Neural cell (in vitro differentiated cells): ENCODE measurements around the gene NEK4. TPM values are rescaled to one million over a fixed set of nuclear protein-coding genes. Genes with fewer than 3 reads are reported as not detected.

ENCODE experiments used
- H2AFZ ChIP-seq: fragments of 200-600, 300-800 bp; sonication (generic), shearing (Covaris generic); 2 replicates; pipeline ENCODE4 v1.6.0; 2014; ENCODE audit warnings: low read depth, mild to moderate bottlenecking, antibody characterized with exemption, low read length, moderate library complexity
- H3F3A ChIP-seq: fragments of 200-600 bp; shearing (Covaris generic); 2 replicates; pipeline ENCODE4 v1.6.1; 2016; ENCODE audit warnings: mild to moderate bottlenecking, moderate library complexity, mixed read lengths, antibody characterized with exemption, low read length; ENCODE audit not compliant: insufficient read depth, poor library complexity, severe bottlenecking
- H3K27ac ChIP-seq: fragments of 200-600, 300-800 bp; sonication (generic), shearing (Covaris generic); 2 replicates; pipeline ENCODE4 v1.5.1; 2014; ENCODE audit warnings: mild to moderate bottlenecking, low read length, moderate library complexity
- H3K27me3 ChIP-seq: fragments of 300-800, 200-600 bp; sonication (generic), shearing (Covaris generic); 2 replicates; pipeline ENCODE4 v1.6.0; 2014; ENCODE audit warnings: mild to moderate bottlenecking, low read depth, low read length, moderate library complexity; ENCODE audit not compliant: insufficient read depth
- H3K36me3 ChIP-seq: fragments of 300-800, 200-600 bp; sonication (generic), shearing (Covaris generic); 2 replicates; pipeline ENCODE4 v1.5.1; 2014; ENCODE audit warnings: mild to moderate bottlenecking, antibody characterized with exemption, low read length, moderate library complexity; ENCODE audit not compliant: insufficient read depth
- H3K4me2 ChIP-seq: fragments of 300-800, 200-600 bp; sonication (generic), shearing (Covaris generic); 2 replicates; pipeline ENCODE4 v1.6.0; 2014; ENCODE audit warnings: mild to moderate bottlenecking, low read length
- H3K4me3 ChIP-seq: fragments of 300-800, 200-600 bp; sonication (generic), shearing (Covaris generic); 2 replicates; pipeline ENCODE4 v1.5.1; 2014; ENCODE audit warnings: mild to moderate bottlenecking, low read length, moderate library complexity
- H3K79me2 ChIP-seq: fragments of 200-600 bp; shearing (Covaris generic); replicated peaks from 2 replicates; pipeline ENCODE4 v1.6.0; 2014; ENCODE audit warnings: mild to moderate bottlenecking, low read length, moderate library complexity; ENCODE audit not compliant: insufficient read depth
- H3K9ac ChIP-seq: fragments of 300-800, 200-600 bp; sonication (generic), shearing (Covaris generic); 2 replicates; pipeline ENCODE4 v1.6.1; 2016; ENCODE audit warnings: mild to moderate bottlenecking, low read length, mixed read lengths
- H3K9me2 ChIP-seq: fragments of 200-600 bp; shearing (Covaris generic); 2 replicates; pipeline ENCODE4 v1.6.1; 2016; ENCODE audit warnings: mild to moderate bottlenecking, low read length, mixed read lengths; ENCODE audit not compliant: insufficient read depth
- H3K9me3 ChIP-seq: fragments of 200-600, 300-800 bp; sonication (generic), shearing (Covaris generic); 2 replicates; pipeline ENCODE4 v1.6.1; 2016; ENCODE audit warnings: mild to moderate bottlenecking, mixed run types, low read length, moderate library complexity, mixed read lengths
- H4K20me1 ChIP-seq: fragments of 200-600 bp; shearing (Covaris generic); 2 replicates; pipeline ENCODE4 v1.6.1; 2016; ENCODE audit warnings: mild to moderate bottlenecking, mixed run types; ENCODE audit not compliant: insufficient read depth
- EP300 ChIP-seq: fragments of 450-650 bp; conservative IDR thresholded peaks from 2 replicates; pipeline ENCODE4 v1.6.1; 2014; ENCODE audit warnings: antibody characterized with exemption, mild to moderate bottlenecking, moderate library complexity; ENCODE audit not compliant: poor library complexity, severe bottlenecking
- EZH2 ChIP-seq: fragments of 200-600, 300-800 bp; shearing (Covaris generic), sonication (generic); IDR thresholded peaks from 2 replicates; pipeline ENCODE4 v1.6.1; 2014; ENCODE audit warnings: antibody characterized with exemption, low read length, borderline replicate concordance, mild to moderate bottlenecking; ENCODE audit not compliant: insufficient read depth, poor library complexity, severe bottlenecking
- MXI1 ChIP-seq: fragments of 450-650 bp; conservative IDR thresholded peaks from 2 replicates; pipeline ENCODE4 v1.6.1; 2014; ENCODE audit warnings: antibody characterized with exemption, mild to moderate bottlenecking; ENCODE audit not compliant: poor library complexity, severe bottlenecking
- POLR2AphosphoS5 ChIP-seq: IDR thresholded peaks from 2 replicates; pipeline ENCODE4 v1.6.1; 2012
- RAD21 ChIP-seq: fragments of 450-650 bp; conservative IDR thresholded peaks from 2 replicates; pipeline ENCODE4 v1.6.1; 2014; ENCODE audit warnings: antibody characterized with exemption, mild to moderate bottlenecking, moderate library complexity
- SMC3 ChIP-seq: fragments of 450-650 bp; conservative IDR thresholded peaks from 2 replicates; pipeline ENCODE4 v1.6.1; 2014; ENCODE audit warnings: antibody characterized with exemption, mild to moderate bottlenecking, moderate library complexity; ENCODE audit not compliant: poor library complexity
- TAF1 ChIP-seq: IDR thresholded peaks from 2 replicates; pipeline ENCODE4 v1.6.1; 2012; ENCODE audit warnings: low read depth
- polyA plus RNA-seq: library from polyadenylated mRNA; depleted of rRNA; stranded (reverse); fragments of >200 nt; gene quantifications from 2 replicates; pipeline ENCODE4 v1.2.3, GENCODE V29; 2014
- TF ChIP-seq, protein P1 (sequence below): IDR thresholded peaks from 2 replicates; pipeline ENCODE4 v1.6.1; 2012; ENCODE audit warnings: borderline replicate concordance
- TF ChIP-seq, protein P2 (sequence below): fragments of 450-650 bp; IDR thresholded peaks from 2 replicates; pipeline ENCODE4 v1.5.1; 2014; ENCODE audit warnings: antibody characterized with exemption, mild to moderate bottlenecking, moderate library complexity; ENCODE audit not compliant: poor library complexity, severe bottlenecking

The NEK4 gene
- polyA plus RNA-seq, 1 donor from 2014 or later = 45.6 TPM

DNA sequence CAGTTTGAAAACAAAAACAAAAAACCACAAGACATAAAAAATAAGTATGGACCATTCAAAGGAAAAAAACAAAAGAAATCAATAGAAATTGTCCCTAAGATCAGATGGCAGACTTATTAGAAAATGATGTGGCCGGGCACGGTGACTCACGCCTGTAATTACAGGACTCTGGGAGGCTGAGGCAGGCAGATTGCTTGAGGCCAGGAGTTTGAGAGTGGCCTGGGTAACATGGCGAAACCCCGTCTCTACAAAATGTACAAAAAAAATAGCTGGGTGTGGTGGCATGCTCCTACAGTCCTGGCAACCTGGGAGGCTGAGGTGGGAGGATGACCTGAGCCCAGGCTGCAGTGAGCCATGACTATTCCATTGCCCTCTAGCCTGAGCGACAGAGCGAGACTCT lies 48.2 kb downstream of the NEK4 start:
- Histone ChIP-seq H3K27ac (no peak overlapping the region), H3K9me2 (no peaks in the 10 kb centered on the region), H3K27me3 (no peaks in the 10 kb centered on the region), H3F3A (no peaks in the 10 kb centered on the region), H2AFZ (no peak overlapping the region), H3K4me2 (no peak overlapping the region), H3K9me3 (no peaks in the 10 kb centered on the region), H3K9ac (no peak overlapping the region), H3K79me2 (no peaks in the 10 kb centered on the region), H3K4me3 (no peak overlapping the region), H3K36me3 (no peaks in the 10 kb centered on the region), H4K20me1 (no peaks in the 10 kb centered on the region)
- TF ChIP-seq, protein P1, sequence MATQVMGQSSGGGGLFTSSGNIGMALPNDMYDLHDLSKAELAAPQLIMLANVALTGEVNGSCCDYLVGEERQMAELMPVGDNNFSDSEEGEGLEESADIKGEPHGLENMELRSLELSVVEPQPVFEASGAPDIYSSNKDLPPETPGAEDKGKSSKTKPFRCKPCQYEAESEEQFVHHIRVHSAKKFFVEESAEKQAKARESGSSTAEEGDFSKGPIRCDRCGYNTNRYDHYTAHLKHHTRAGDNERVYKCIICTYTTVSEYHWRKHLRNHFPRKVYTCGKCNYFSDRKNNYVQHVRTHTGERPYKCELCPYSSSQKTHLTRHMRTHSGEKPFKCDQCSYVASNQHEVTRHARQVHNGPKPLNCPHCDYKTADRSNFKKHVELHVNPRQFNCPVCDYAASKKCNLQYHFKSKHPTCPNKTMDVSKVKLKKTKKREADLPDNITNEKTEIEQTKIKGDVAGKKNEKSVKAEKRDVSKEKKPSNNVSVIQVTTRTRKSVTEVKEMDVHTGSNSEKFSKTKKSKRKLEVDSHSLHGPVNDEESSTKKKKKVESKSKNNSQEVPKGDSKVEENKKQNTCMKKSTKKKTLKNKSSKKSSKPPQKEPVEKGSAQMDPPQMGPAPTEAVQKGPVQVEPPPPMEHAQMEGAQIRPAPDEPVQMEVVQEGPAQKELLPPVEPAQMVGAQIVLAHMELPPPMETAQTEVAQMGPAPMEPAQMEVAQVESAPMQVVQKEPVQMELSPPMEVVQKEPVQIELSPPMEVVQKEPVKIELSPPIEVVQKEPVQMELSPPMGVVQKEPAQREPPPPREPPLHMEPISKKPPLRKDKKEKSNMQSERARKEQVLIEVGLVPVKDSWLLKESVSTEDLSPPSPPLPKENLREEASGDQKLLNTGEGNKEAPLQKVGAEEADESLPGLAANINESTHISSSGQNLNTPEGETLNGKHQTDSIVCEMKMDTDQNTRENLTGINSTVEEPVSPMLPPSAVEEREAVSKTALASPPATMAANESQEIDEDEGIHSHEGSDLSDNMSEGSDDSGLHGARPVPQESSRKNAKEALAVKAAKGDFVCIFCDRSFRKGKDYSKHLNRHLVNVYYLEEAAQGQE = no peak
- TF ChIP-seq MXI1 (no peak), SMC3 (no peak), EZH2 (no peak), TAF1 (no peak)

DNA sequence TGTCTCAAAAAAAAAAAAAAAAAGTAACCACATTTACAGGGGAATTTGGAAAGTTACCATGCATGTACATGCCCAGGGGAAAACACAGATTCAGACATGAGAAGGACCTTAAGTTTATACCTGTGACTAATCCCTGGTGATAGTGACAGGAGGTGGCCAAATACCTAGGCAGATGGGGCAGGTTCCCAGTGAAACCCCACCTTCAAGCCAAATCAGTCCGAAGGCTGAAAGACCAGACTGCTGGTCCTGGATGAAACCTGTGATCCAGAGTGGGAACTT lies 49.1 kb downstream of the NEK4 start:
- no peaks in the 10 kb centered on the region for H3K9me2 ChIP-seq
- H2AFZ ChIP-seq = no peak overlapping the region
- no peaks in the 10 kb centered on the region for H4K20me1 ChIP-seq
- no peaks in the 10 kb centered on the region for H3K9me3 ChIP-seq
- no peak overlapping the region for H3K9ac ChIP-seq
- TF ChIP-seq POLR2AphosphoS5 (no peak), RAD21 (no peak), TAF1 (no peak), SMC3 (no peak), EZH2 (no peak), EP300 (no peak), MXI1 (no peak)
- TF ChIP-seq, protein P1 = no peak
- TF ChIP-seq, protein P2, sequence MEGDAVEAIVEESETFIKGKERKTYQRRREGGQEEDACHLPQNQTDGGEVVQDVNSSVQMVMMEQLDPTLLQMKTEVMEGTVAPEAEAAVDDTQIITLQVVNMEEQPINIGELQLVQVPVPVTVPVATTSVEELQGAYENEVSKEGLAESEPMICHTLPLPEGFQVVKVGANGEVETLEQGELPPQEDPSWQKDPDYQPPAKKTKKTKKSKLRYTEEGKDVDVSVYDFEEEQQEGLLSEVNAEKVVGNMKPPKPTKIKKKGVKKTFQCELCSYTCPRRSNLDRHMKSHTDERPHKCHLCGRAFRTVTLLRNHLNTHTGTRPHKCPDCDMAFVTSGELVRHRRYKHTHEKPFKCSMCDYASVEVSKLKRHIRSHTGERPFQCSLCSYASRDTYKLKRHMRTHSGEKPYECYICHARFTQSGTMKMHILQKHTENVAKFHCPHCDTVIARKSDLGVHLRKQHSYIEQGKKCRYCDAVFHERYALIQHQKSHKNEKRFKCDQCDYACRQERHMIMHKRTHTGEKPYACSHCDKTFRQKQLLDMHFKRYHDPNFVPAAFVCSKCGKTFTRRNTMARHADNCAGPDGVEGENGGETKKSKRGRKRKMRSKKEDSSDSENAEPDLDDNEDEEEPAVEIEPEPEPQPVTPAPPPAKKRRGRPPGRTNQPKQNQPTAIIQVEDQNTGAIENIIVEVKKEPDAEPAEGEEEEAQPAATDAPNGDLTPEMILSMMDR = no peak
- no peaks in the 10 kb centered on the region for H3F3A ChIP-seq
- no peaks in the 10 kb centered on the region for H3K79me2 ChIP-seq
- H3K4me3 ChIP-seq = no peak overlapping the region
- no peaks in the 10 kb centered on the region for H3K27me3 ChIP-seq
- no peaks in the 10 kb centered on the region for H3K36me3 ChIP-seq
- H3K4me2 ChIP-seq = no peak overlapping the region
- H3K27ac ChIP-seq = no peak overlapping the region
